NCI-H1048 (cell line): ENCODE data around the gene ERC1.

Experiments
- DNase-seq: peaks from one replicate; lab custom pipeline; 2025; lab: John Stamatoyannopoulos, UW

ERC1 gene

GRCh38 chr12:1536817-1537216, 545.8 kb downstream of the ERC1 start:
- no peak for DNase-seq

DNA sequence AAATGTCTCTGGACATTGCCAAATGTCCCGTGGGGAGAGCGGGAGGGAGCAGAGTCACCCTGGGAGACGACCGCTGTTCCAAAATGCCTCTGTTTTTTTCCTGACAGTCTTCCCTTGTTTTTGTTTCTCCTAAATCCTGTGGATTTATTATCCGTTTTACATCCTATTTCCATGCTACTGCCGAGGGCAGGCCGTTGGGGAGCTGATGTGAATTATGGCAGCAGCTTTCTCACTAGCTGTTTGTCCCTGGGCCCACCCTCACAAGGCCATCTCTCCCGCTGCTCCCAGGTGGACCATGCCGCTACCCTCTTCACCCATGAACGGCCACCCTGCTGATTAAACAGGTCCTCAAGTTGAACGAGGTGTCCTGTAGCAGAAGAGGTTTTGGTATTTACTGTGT, 548.1 kb downstream of the ERC1 start:
- DNase-seq = no peak

DNA sequence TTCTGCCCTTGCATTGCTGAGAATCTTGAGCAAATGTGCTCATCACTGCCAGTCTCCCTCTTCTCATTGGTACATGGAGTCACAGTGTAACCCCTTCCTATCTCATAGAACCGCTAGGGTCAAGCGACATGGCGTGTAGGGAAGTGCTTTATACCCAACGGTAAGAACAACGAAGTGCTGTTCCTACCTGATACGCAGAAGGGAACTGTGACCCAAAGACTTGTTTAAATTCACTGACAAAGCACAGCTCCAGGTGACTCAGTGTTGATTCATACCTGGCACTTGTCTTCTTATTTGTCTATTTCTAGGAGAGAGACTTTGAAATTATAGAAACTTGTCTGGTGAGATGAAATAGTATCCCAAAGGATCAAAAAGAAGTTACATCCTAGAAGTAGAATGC, 549.7 kb downstream of the ERC1 start:
- DNase-seq = no peak

- DNase-seq = no peak
Observed at GRCh38 chr12:1542599-1542998, 551.6 kb downstream of the ERC1 start.

GRCh38 chr12:1544996-1545700, 554.1 kb downstream of the ERC1 start:
- DNase-seq = no peak
